ENCODE measurements around the gene PARD3. TPM values are rescaled to one million over a fixed set of nuclear protein-coding genes. Genes with fewer than 3 reads are reported as not detected.

PARD3 gene
- total RNA-seq, 1 donor from 2014 or later = 58.7 TPM

DNA sequence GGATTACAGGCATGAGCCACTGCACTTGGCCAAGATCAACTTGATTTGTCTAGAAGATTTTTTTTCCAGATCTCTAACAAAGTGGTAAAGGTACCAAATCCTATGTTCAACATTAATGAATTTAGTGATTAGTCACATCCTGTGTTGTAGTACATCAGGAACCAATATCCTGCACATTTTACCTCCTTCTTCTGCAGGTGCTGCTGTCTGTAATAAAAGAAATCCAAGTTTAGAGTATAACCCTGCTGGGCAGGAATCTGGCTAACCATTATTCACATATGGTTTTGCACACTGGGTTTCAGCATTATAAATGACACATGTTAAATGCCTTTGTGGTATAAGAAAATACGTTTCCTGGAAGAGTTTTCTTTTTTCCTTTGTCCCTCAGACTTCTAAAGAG is 10.8 kb downstream of the PARD3 start:
- H3K36me3 ChIP-seq = no peaks in the 10 kb centered on the region
- peaks cover 98% of the 10 kb centered on the region for H3K79me2 ChIP-seq (ENCODE audit: low read depth)
- Mint-ChIP-seq H3K27me3 (ENCODE audit: insufficient read depth, low read depth) (peaks cover 4% of the 10 kb centered on the region), H3K36me3 (peaks cover 17% of the 10 kb centered on the region), H3K4me1 (peaks cover 41% of the 10 kb centered on the region), H3K9me3 (no peaks in the 10 kb centered on the region), H3K27ac (no peak overlapping the region), H3K4me3 (no peak overlapping the region)
- no peaks in the 10 kb centered on the region for H3K27me3 ChIP-seq
- no peak overlapping the region for H3K4me3 ChIP-seq
- peaks cover 88% of the 10 kb centered on the region for H4K20me1 ChIP-seq (ENCODE audit: low read depth)
- H3K4me1 ChIP-seq = peaks cover 28% of the 10 kb centered on the region
- no peak for DNase-seq (ENCODE audit: low spot score)
- H2AFZ ChIP-seq (replicated peaks) = no peak overlapping the region
- peaks cover 11% of the 10 kb centered on the region for H3F3A ChIP-seq (ENCODE audit: low read depth)
- no peaks in the 10 kb centered on the region for H3K9me3 ChIP-seq (ENCODE audit: low read depth)
- no peak overlapping the region for H3K27ac ChIP-seq
- no peak overlapping the region for H3K4me2 ChIP-seq
- TF ChIP-seq EZH2 (IDR thresholded peaks at IDR 0.05) (no peak), EZH2phosphoT487 (IDR thresholded peaks at IDR 0.05) (no peak)
- TF ChIP-seq, protein P1, sequence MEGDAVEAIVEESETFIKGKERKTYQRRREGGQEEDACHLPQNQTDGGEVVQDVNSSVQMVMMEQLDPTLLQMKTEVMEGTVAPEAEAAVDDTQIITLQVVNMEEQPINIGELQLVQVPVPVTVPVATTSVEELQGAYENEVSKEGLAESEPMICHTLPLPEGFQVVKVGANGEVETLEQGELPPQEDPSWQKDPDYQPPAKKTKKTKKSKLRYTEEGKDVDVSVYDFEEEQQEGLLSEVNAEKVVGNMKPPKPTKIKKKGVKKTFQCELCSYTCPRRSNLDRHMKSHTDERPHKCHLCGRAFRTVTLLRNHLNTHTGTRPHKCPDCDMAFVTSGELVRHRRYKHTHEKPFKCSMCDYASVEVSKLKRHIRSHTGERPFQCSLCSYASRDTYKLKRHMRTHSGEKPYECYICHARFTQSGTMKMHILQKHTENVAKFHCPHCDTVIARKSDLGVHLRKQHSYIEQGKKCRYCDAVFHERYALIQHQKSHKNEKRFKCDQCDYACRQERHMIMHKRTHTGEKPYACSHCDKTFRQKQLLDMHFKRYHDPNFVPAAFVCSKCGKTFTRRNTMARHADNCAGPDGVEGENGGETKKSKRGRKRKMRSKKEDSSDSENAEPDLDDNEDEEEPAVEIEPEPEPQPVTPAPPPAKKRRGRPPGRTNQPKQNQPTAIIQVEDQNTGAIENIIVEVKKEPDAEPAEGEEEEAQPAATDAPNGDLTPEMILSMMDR (IDR thresholded peaks at IDR 0.05) = no peak
- H3K9ac ChIP-seq = no peak overlapping the region

DNA sequence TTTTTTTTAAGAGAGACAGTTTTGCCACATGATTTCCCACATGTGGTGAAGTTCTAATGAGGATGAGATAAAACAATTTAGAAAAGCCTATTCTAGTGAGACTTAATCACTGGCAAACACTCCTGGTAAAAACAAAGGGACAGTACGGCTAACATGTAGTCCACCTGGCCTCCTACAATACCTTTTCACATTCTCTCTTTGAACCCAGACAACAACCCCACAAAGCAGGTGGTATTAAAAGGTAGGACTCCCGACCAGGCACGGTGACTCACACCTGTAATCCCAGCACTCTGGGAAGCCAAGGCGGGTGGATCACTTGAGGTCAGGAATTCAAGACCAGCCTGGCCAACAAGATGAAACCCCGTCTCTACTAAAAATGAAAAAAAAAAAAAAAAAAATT is 12.4 kb downstream of the PARD3 start:
- peaks cover 98% of the 10 kb centered on the region for H3K79me2 ChIP-seq (ENCODE audit: low read depth)
- H3K27ac Mint-ChIP-seq = no peak overlapping the region
- H3K4me3 ChIP-seq = no peak overlapping the region
- no peak for TF ChIP-seq EZH2 (IDR thresholded peaks at IDR 0.05)
- TF ChIP-seq, protein P1 (IDR thresholded peaks at IDR 0.05) = no peak
- no peaks in the 10 kb centered on the region for H3K27me3 ChIP-seq
- no peak overlapping the region for H3K9ac ChIP-seq
- H4K20me1 ChIP-seq (ENCODE audit: low read depth) = peaks cover 81% of the 10 kb centered on the region
- H3K9me3 Mint-ChIP-seq = no peaks in the 10 kb centered on the region
- DNase-seq (ENCODE audit: low spot score) = no peak
- no peaks in the 10 kb centered on the region for H3K27me3 Mint-ChIP-seq (ENCODE audit: insufficient read depth, low read depth)
- no peaks in the 10 kb centered on the region for H3K9me3 ChIP-seq (ENCODE audit: low read depth)
- peak overlapping the region; percentile 42 for H3K4me2 ChIP-seq
- peaks cover 30% of the 10 kb centered on the region for H3K4me1 Mint-ChIP-seq
- peaks cover 22% of the 10 kb centered on the region for H3K4me1 ChIP-seq
- no peaks in the 10 kb centered on the region for H3K36me3 ChIP-seq
- peaks cover 17% of the 10 kb centered on the region for H3K36me3 Mint-ChIP-seq
- no peak overlapping the region for H3K4me3 Mint-ChIP-seq
- H3F3A ChIP-seq (ENCODE audit: low read depth) = peaks cover 6% of the 10 kb centered on the region
- H3K27ac ChIP-seq = peak overlapping the region; percentile 32
- H2AFZ ChIP-seq (replicated peaks) = no peak overlapping the region

DNA sequence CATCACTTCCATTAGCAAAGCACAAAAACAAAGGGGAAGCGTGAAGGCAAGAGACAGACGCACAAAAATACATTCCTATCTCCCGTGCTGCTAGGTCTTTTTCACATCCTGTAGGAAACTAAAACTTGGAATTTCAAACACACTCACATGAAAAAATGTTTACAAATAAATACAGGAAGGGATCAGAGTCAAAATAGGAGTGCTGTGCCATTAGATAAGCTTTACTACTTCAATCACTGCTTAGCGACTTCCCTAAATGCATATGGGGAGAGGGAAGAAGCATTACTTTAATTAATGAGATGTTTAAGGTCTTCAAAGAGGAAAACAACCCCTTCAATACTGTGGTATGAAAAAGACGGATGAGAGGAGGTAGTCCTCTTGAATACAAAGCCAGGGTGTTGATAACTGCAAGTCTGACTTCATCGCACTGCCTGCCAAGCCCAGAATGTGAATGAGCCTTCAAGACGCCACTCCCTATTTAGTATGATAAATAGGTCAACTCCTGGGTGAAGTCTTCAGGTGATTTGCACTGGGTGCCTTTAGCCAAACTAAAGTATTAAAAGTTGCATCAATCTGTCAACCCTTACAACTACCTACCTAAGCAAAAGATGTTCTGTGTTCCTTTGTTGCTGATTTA is 13.9 kb downstream of the PARD3 start:
- no peak for DNase-seq (ENCODE audit: low spot score)
- Mint-ChIP-seq H3K9me3 (no peaks in the 10 kb centered on the region), H3K27ac (peak overlapping the region; percentile 13), H3K36me3 (peaks cover 23% of the 10 kb centered on the region), H3K4me1 (peaks cover 30% of the 10 kb centered on the region), H3K27me3 (ENCODE audit: insufficient read depth, low read depth) (no peaks in the 10 kb centered on the region), H3K4me3 (no peak overlapping the region)
- H3K4me2 ChIP-seq = no peak overlapping the region
- H3K9me3 ChIP-seq (ENCODE audit: low read depth) = no peaks in the 10 kb centered on the region
- H3K27ac ChIP-seq = no peak overlapping the region
- no peaks in the 10 kb centered on the region for H3K36me3 ChIP-seq
- peaks cover 6% of the 10 kb centered on the region for H3F3A ChIP-seq (ENCODE audit: low read depth)
- H3K79me2 ChIP-seq (ENCODE audit: low read depth) = peaks cover 98% of the 10 kb centered on the region
- H4K20me1 ChIP-seq (ENCODE audit: low read depth) = peaks cover 75% of the 10 kb centered on the region
- no peak overlapping the region for H3K9ac ChIP-seq
- no peaks in the 10 kb centered on the region for H3K27me3 ChIP-seq
- no peak overlapping the region for H3K4me3 ChIP-seq
- H3K4me1 ChIP-seq = peaks cover 22% of the 10 kb centered on the region
- no peak overlapping the region for H2AFZ ChIP-seq (replicated peaks)
- TF ChIP-seq, protein P1 (IDR thresholded peaks at IDR 0.05) = no peak
- TF ChIP-seq EZH2 (IDR thresholded peaks at IDR 0.05) (no peak), EZH2phosphoT487 (IDR thresholded peaks at IDR 0.05) (no peak)

Measured in neural progenitor cell (in vitro differentiated cells).